PC-9 (cell line): ENCODE data around the gene PLXDC2. TPM values are rescaled to one million over a fixed set of nuclear protein-coding genes. Genes with fewer than 3 reads are reported as not detected.

Experiments
- BruUV-seq: library from RNA; stranded (reverse); fragments of 400-500 nt; replicated peaks from 2 replicates; lab custom pipeline; 2021; lab: Mats Ljungman, UMichigan
- CTCF ChIA-PET: fragments of 300-600 bp; sonication (Branson Sonifier 250); formaldehyde crosslinking; loops from one replicate; lab custom pipeline; 2022; ENCODE audit warnings: antibody characterized with exemption; lab: Charles Lee
- POLR2A ChIA-PET: fragments of 300-600 bp; sonication (Branson Sonifier 250); formaldehyde crosslinking; loops from one replicate; lab custom pipeline; 2022; ENCODE audit warnings: antibody characterized with exemption; ENCODE audit not compliant: unreplicated experiment; lab: Charles Lee
- DNase-seq, 2 experiments: peaks; one replicate each; pipeline versions ENCODE4 v3.0.0 to v3.0.0-alpha.2; 2015 to 2022; ENCODE audit warnings: mixed read lengths in 1 of 2
- H2AFZ ChIP-seq: fragments of 200-600 bp; sonication (generic); 2 replicates; pipeline ENCODE4 v1.8.1; 2017; ENCODE audit warnings: antibody characterized with exemption
- H3F3A ChIP-seq: fragments of 200-600 bp; sonication (generic); 2 replicates; pipeline ENCODE4 v1.8.1; 2017; ENCODE audit warnings: antibody characterized with exemption, mild to moderate bottlenecking, low read depth; ENCODE audit not compliant: insufficient read depth
- H3K27ac ChIP-seq: fragments of 200-600 bp; sonication (generic); 2 replicates; pipeline ENCODE4 v1.6.1; 2016; ENCODE audit warnings: mixed run types
- H3K27me3 ChIP-seq: fragments of 200-600 bp; sonication (generic); 2 replicates; pipeline ENCODE4 v1.6.1; 2016; ENCODE audit warnings: low read depth, mixed run types; ENCODE audit not compliant: insufficient read depth
- H3K36me3 ChIP-seq: fragments of 200-600 bp; sonication (generic); 2 replicates; pipeline ENCODE4 v1.6.1; 2016; ENCODE audit warnings: low read depth, mixed run types
- H3K4me1 ChIP-seq: fragments of 200-600 bp; sonication (generic); replicated peaks from 2 replicates; pipeline ENCODE4 v1.6.1; 2016; ENCODE audit warnings: mixed run types; ENCODE audit not compliant: insufficient read depth
- H3K4me2 ChIP-seq: fragments of 200-600 bp; sonication (generic); 2 replicates; pipeline ENCODE4 v1.6.1; 2017; ENCODE audit warnings: mixed run types
- H3K4me3 ChIP-seq: fragments of 200-600 bp; sonication (generic); 2 replicates; pipeline ENCODE4 v1.6.1; 2016; ENCODE audit warnings: mixed run types
- H3K79me2 ChIP-seq: fragments of 200-600 bp; sonication (generic); 2 replicates; pipeline ENCODE4 v1.6.1; 2017; ENCODE audit warnings: low read depth, mixed run types
- H3K9me2 ChIP-seq: fragments of 200-600 bp; sonication (generic); 2 replicates; pipeline ENCODE4 v1.8.1; 2017; ENCODE audit warnings: mild to moderate bottlenecking; ENCODE audit not compliant: insufficient read depth
- H3K9me3 ChIP-seq: fragments of 200-600 bp; sonication (generic); 2 replicates; pipeline ENCODE4 v1.8.1; 2016; ENCODE audit warnings: low read depth; ENCODE audit not compliant: insufficient read depth
- H4K20me1 ChIP-seq: fragments of 200-600 bp; sonication (generic); 2 replicates; pipeline ENCODE4 v1.8.1; 2017; ENCODE audit not compliant: insufficient read depth
- EZH2 ChIP-seq: fragments of 200-600 bp; sonication (generic); IDR thresholded peaks from 2 replicates; pipeline ENCODE4 v1.8.0; 2017; ENCODE audit warnings: antibody characterized with exemption, low read depth
- intact Hi-C: fragments of 100-400 bp; cut with micrococcal nuclease; formaldehyde crosslinking; loops from one replicate; pipeline ENCODE4 v1.10.0; 2022; ENCODE audit not compliant: unreplicated experiment
- total RNA-seq: library from RNA; stranded (reverse); gene quantifications from 2 replicates; pipeline ENCODE4 v1.2.3, GENCODE V29; 2021
- TF ChIP-seq, protein P1 (sequence below): fragments of 200-600 bp; sonication (generic); conservative IDR thresholded peaks from 2 replicates; pipeline ENCODE4 v1.6.1; 2017; ENCODE audit warnings: mixed run types, antibody characterized with exemption, mild to moderate bottlenecking, moderate library complexity

The PLXDC2 gene
- total RNA-seq, 1 experiment from 2014 or later: not detected

- BruUV-seq: no TSS peak
- no peak overlapping the region for H3K27ac ChIP-seq
- intact Hi-C loops: no loop called here
- DNase-seq: no peak
- H3K27me3 ChIP-seq: no peaks in the 10 kb centered on the region
- ChIA-PET CTCF (no interaction called here), POLR2A (no interaction called here)
- H3K4me3 ChIP-seq: no peak overlapping the region
- no peaks in the 10 kb centered on the region for H4K20me1 ChIP-seq
- H3K4me2 ChIP-seq: no peak overlapping the region
- H3K79me2 ChIP-seq: no peaks in the 10 kb centered on the region
- H3K9me2 ChIP-seq: no peaks in the 10 kb centered on the region
- H3K9me3 ChIP-seq: no peaks in the 10 kb centered on the region
- no peak overlapping the region for H2AFZ ChIP-seq
- H3K36me3 ChIP-seq: no peaks in the 10 kb centered on the region
- no peaks in the 10 kb centered on the region for H3K4me1 ChIP-seq
- H3F3A ChIP-seq: no peaks in the 10 kb centered on the region
- TF ChIP-seq EZH2: no peak
- TF ChIP-seq, protein P1, sequence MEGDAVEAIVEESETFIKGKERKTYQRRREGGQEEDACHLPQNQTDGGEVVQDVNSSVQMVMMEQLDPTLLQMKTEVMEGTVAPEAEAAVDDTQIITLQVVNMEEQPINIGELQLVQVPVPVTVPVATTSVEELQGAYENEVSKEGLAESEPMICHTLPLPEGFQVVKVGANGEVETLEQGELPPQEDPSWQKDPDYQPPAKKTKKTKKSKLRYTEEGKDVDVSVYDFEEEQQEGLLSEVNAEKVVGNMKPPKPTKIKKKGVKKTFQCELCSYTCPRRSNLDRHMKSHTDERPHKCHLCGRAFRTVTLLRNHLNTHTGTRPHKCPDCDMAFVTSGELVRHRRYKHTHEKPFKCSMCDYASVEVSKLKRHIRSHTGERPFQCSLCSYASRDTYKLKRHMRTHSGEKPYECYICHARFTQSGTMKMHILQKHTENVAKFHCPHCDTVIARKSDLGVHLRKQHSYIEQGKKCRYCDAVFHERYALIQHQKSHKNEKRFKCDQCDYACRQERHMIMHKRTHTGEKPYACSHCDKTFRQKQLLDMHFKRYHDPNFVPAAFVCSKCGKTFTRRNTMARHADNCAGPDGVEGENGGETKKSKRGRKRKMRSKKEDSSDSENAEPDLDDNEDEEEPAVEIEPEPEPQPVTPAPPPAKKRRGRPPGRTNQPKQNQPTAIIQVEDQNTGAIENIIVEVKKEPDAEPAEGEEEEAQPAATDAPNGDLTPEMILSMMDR: no peak
These were observed 60.3 kb downstream of the PLXDC2 start for GRCh38 chr10:19876570-19876969.

- CTCF ChIA-PET: no interaction called here
- intact Hi-C loops: no loop called here
These were observed 61.4 kb downstream of the PLXDC2 start for GRCh38 chr10:19877466-19878255.

DNA sequence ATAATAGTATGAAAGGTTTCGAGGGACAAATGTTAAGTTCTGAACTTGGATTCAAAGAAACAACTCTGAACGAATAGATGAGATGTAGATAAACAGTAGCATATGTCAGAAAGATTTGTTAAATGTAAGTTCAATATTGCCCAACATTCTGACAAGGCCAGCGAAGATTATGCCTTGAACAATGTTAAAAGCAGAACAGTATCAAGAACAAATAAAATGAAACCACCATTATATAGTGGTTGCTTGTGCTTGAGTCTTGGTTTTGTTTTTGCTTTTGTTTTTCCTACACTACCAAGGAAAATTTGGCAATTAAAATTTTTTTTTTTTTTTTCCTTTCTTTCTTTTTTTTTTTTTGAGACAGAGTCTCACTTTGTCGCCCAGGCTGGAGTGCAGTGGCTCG, 66.4 kb downstream of the PLXDC2 start:
- TF ChIP-seq EZH2: no peak
- TF ChIP-seq, protein P1: no peak
- POLR2A ChIA-PET: no interaction called here
- H3K4me1 ChIP-seq: no peaks in the 10 kb centered on the region
- intact Hi-C loops: no loop called here
- H4K20me1 ChIP-seq: no peaks in the 10 kb centered on the region
- CTCF ChIA-PET: no interaction called here
- no peak overlapping the region for H3K4me2 ChIP-seq
- no TSS peak for BruUV-seq
- no peak overlapping the region for H2AFZ ChIP-seq
- H3K27me3 ChIP-seq: no peaks in the 10 kb centered on the region
- DNase-seq: no peak
- no peak overlapping the region for H3K4me3 ChIP-seq
- no peaks in the 10 kb centered on the region for H3K36me3 ChIP-seq
- H3F3A ChIP-seq: no peaks in the 10 kb centered on the region
- no peaks in the 10 kb centered on the region for H3K79me2 ChIP-seq
- H3K9me2 ChIP-seq: no peaks in the 10 kb centered on the region
- no peak overlapping the region for H3K27ac ChIP-seq
- H3K9me3 ChIP-seq: no peaks in the 10 kb centered on the region

More at GRCh38 chr10:19877466-19878255, 61.4 kb downstream of the PLXDC2 start:
- no peaks in the 10 kb centered on the region for H3K36me3 ChIP-seq
- DNase-seq: no peak
- no peaks in the 10 kb centered on the region for H3K9me3 ChIP-seq
- H3K27ac ChIP-seq: no peak overlapping the region
- H4K20me1 ChIP-seq: no peaks in the 10 kb centered on the region
- H3K4me2 ChIP-seq: no peak overlapping the region
- H3K27me3 ChIP-seq: no peaks in the 10 kb centered on the region
- no TSS peak for BruUV-seq
- H3K4me1 ChIP-seq: no peaks in the 10 kb centered on the region
- no peaks in the 10 kb centered on the region for H3K9me2 ChIP-seq
- POLR2A ChIA-PET: no interaction called here
- no peak overlapping the region for H3K4me3 ChIP-seq
- no peak overlapping the region for H2AFZ ChIP-seq
- no peak for TF ChIP-seq EZH2
- TF ChIP-seq, protein P1: no peak
- no peaks in the 10 kb centered on the region for H3F3A ChIP-seq
- H3K79me2 ChIP-seq: no peaks in the 10 kb centered on the region
